Progenitor cell of endocrine pancreas (in vitro differentiated cells): Measurements from ENCODE around the gene UNC5CL. TPM values are rescaled to one million over a fixed set of nuclear protein-coding genes. Genes with fewer than 3 reads are reported as not detected.

Experiments
- DNase-seq: peaks from one replicate; pipeline ENCODE4 v3.0.0; 2021; ENCODE audit warnings: low spot score; ENCODE audit not compliant: unreplicated experiment
- H3K27ac Mint-ChIP-seq: 2 replicates; pipeline ENCODE4 v1.8.0; 2021; ENCODE audit warnings: mild to moderate bottlenecking, moderate library complexity, mixed read lengths
- H3K27me3 Mint-ChIP-seq: 2 replicates; pipeline ENCODE4 v1.8.0; 2021; ENCODE audit warnings: mixed read lengths
- H3K36me3 Mint-ChIP-seq: 2 replicates; pipeline ENCODE4 v1.8.0; 2022; ENCODE audit warnings: mixed read lengths; ENCODE audit not compliant: insufficient read depth
- H3K4me1 Mint-ChIP-seq: 2 replicates; pipeline ENCODE4 v1.8.0; 2021; ENCODE audit warnings: low read depth, mixed read lengths
- H3K4me3 Mint-ChIP-seq: 2 replicates; pipeline ENCODE4 v1.8.0; 2021; ENCODE audit warnings: low read depth, mild to moderate bottlenecking, moderate library complexity, mixed read lengths
- H3K9me3 Mint-ChIP-seq: 2 replicates; pipeline ENCODE4 v1.8.0; 2021; ENCODE audit warnings: low read depth, mixed read lengths
- total RNA-seq: library from RNA; stranded (reverse); gene quantifications from 2 replicates; pipeline ENCODE4 v1.2.1, GENCODE V29; 2021
- TF ChIP-seq, protein P1 (sequence below): fragments of 200-600 bp; sonication (generic); IDR thresholded peaks from one replicate; pipeline ENCODE4 v1.5.0; 2021; ENCODE audit warnings: antibody characterized with exemption, mild to moderate bottlenecking; ENCODE audit not compliant: unreplicated experiment

The UNC5CL gene
- total RNA-seq, 1 donor from 2014 or later, result 3.7 TPM

DNA sequence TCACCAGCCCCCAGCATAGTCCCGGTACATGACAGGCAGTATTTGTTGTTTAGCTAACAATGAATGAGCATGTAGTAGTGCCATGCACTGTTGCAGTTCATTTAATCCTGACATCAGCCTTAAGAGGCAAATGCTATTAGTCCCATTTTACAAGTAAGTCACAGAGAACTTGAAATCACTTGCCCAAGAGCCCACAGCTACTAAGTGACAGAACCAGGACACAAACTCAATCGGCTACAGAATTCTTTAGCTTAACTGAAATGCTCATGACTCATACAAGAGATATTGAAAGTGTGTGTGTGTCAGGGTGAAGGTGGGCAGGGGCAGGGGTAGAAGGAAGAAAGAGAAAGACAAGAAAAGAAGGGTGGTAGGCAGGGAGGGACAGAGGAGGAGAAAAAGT, 52.7 kb downstream of the UNC5CL start:
- peaks cover 4% of the 10 kb centered on the region for H3K4me1 Mint-ChIP-seq
- H3K36me3 Mint-ChIP-seq, result peaks cover 3% of the 10 kb centered on the region
- TF ChIP-seq, protein P1, sequence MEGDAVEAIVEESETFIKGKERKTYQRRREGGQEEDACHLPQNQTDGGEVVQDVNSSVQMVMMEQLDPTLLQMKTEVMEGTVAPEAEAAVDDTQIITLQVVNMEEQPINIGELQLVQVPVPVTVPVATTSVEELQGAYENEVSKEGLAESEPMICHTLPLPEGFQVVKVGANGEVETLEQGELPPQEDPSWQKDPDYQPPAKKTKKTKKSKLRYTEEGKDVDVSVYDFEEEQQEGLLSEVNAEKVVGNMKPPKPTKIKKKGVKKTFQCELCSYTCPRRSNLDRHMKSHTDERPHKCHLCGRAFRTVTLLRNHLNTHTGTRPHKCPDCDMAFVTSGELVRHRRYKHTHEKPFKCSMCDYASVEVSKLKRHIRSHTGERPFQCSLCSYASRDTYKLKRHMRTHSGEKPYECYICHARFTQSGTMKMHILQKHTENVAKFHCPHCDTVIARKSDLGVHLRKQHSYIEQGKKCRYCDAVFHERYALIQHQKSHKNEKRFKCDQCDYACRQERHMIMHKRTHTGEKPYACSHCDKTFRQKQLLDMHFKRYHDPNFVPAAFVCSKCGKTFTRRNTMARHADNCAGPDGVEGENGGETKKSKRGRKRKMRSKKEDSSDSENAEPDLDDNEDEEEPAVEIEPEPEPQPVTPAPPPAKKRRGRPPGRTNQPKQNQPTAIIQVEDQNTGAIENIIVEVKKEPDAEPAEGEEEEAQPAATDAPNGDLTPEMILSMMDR, result no peak
- no peaks in the 10 kb centered on the region for H3K9me3 Mint-ChIP-seq
- H3K27me3 Mint-ChIP-seq, result no peaks in the 10 kb centered on the region
- DNase-seq, result no peak
- H3K27ac Mint-ChIP-seq, result peak overlapping the region; percentile 33
- H3K4me3 Mint-ChIP-seq, result no peak overlapping the region

DNA sequence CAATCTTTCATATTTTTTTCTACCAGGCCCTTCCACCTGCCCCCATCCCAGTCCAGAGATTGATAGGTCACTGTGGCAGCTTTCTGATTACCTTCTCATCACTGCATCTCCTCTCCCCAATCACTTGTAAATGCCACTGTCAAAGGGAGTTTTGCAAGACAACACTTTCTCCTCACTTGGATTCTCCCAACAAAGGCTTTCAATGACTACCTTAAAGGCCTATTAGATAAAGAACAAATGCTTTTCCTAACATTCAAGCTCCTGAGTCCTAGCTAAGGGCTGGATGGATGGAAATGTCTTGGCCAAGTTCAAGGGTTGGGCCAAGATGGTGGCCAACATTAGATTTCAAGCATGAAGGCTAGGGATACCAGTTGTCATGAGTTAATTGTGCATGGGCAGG, 55.3 kb downstream of the UNC5CL start:
- peaks cover 6% of the 10 kb centered on the region for H3K36me3 Mint-ChIP-seq
- H3K27me3 Mint-ChIP-seq, result no peaks in the 10 kb centered on the region

DNA sequence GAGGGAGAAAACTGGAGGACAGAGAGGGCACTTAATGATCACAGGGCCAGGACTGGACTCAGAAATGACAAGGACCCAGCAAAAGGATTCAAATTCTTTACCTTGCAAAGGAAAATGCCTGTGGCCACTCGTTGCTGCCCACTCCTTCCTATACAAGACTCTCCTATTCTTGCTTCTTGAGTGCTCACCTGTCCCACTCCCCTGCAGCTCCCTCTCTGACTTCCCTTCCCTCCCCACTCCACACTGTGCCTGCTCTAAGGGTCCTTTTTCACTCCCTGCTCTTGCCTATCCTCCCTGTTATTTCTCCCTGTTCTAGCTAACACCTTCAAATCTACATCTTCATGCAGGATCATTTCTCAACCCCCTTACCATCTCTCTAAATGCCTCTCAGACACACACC, 56.1 kb downstream of the UNC5CL start:
- Mint-ChIP-seq H3K36me3 (peaks cover 5% of the 10 kb centered on the region), H3K27ac (no peak overlapping the region)

More for the DNA sequence above, 55.3 kb downstream of the UNC5CL start:
- Mint-ChIP-seq H3K9me3 (peaks cover 4% of the 10 kb centered on the region), H3K4me1 (peaks cover 4% of the 10 kb centered on the region), H3K27ac (no peak overlapping the region), H3K4me3 (no peak overlapping the region)
- TF ChIP-seq, protein P1, result no peak
- no peak for DNase-seq

DNA sequence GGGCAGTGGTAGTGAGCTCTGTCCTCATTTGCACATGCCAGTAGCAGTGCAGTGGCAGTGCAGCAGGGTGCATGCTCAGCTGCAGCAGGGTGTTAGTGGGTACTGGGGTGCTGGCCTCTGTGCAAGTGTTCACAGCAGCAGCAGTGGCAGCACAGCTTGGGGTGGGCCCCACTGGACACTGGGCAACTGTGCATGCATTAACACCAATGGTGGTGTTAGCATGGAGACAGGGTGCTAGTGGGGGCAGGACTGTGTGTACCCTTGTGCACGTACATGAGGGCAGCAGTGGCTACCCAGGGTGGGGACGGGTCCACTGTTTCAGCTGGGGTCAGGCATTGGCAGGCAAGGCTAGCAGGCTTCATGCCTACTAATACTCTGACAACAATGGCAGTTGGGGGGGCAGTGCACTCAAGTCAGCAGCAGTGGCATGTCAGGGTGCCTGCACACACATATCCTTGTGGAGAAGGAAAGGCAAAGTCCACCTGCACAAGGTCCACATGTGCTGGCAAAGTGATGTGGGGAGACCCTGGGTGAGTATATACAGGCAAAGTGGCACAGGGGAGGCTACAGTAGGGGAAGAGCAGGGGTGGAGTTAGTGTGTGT, 60.2 kb downstream of the UNC5CL start:
- Mint-ChIP-seq H3K36me3 (peaks cover 6% of the 10 kb centered on the region), H3K27me3 (no peaks in the 10 kb centered on the region), H3K9me3 (peaks cover 30% of the 10 kb centered on the region), H3K4me1 (no peaks in the 10 kb centered on the region), H3K27ac (no peak overlapping the region), H3K4me3 (no peak overlapping the region)
- DNase-seq, result no peak
- TF ChIP-seq, protein P1, result no peak

More for the DNA sequence above, 56.1 kb downstream of the UNC5CL start:
- Mint-ChIP-seq H3K4me1 (peaks cover 4% of the 10 kb centered on the region), H3K4me3 (no peak overlapping the region), H3K27me3 (no peaks in the 10 kb centered on the region), H3K9me3 (peaks cover 4% of the 10 kb centered on the region)
- TF ChIP-seq, protein P1, result no peak
- DNase-seq, result no peak

DNA sequence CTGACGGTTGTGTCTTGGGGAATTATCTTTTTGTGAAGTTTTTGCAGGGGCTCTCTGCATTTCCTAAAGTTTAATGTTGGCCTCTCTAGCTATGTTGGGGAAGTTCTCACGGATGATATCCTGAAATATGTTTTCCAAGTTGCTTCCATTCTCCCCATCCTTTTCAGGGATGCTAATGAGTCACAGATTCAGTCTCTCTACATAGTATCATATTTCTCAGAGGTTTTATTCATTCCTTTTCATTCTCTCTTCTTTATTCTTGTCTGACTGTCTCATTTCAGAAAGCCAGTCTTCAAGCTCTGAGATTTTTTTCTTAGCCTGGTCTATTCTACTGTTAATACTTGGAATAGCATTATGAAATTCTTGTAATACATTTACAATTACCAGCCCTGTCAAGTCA, 61.3 kb downstream of the UNC5CL start:
- Mint-ChIP-seq H3K9me3 (peaks cover 36% of the 10 kb centered on the region), H3K4me1 (no peaks in the 10 kb centered on the region), H3K27me3 (no peaks in the 10 kb centered on the region), H3K4me3 (no peak overlapping the region), H3K36me3 (peaks cover 6% of the 10 kb centered on the region), H3K27ac (no peak overlapping the region)
- TF ChIP-seq, protein P1, result no peak
- DNase-seq, result no peak
